Stimulated activated naive CD4-positive, alpha-beta T cell (primary cell): ENCODE measurements around the gene PSMD2.
"Not testable (repeated sequence)": the region's sequence is repeated elsewhere in the genome, so short reads cannot be mapped to it uniquely, and the experiment has no call there.

Experiments used
- DNase-seq, 6 experiments: peaks; one replicate each; lab custom pipeline; 2025; lab: John Stamatoyannopoulos, UW

The PSMD2 gene

DNA sequence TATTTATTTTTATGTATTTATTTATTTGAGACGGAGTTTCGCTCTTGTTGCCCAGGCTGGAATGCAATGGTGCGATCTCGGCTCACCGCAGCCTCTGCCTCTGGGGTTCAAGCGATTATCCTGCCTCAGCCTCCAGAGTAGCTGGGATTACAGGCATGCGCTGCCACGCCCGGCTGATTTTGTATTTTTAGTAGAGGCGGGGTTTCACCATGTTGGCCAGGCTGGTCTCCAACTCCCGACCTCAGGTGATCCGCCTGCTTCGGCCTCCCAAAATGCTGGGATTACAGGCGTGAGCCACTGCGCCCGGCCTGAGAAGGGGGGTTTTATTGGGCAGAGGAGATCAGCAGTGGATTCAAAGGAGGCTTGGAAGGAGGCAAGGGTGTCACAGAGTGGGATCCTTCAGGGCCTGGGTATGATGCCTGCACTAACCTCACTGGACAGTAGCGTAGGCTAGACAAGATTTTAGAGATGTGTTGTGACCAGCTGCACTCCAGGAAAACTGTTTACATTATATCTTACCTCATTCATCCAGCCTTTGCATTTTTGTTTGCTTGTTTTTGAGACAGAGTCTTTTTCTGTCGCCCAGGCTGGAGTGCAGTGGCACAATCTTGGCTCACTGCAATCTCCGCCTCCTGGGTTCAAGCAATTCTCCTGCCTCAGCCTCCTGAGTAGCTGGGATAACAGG is 40.6 kb downstream of the PSMD2 start:
- DNase-seq: not testable (repeated sequence)

GRCh38 chr3:184341925-184342324 is 42.9 kb downstream of the PSMD2 start:
- DNase-seq: no peak

DNA sequence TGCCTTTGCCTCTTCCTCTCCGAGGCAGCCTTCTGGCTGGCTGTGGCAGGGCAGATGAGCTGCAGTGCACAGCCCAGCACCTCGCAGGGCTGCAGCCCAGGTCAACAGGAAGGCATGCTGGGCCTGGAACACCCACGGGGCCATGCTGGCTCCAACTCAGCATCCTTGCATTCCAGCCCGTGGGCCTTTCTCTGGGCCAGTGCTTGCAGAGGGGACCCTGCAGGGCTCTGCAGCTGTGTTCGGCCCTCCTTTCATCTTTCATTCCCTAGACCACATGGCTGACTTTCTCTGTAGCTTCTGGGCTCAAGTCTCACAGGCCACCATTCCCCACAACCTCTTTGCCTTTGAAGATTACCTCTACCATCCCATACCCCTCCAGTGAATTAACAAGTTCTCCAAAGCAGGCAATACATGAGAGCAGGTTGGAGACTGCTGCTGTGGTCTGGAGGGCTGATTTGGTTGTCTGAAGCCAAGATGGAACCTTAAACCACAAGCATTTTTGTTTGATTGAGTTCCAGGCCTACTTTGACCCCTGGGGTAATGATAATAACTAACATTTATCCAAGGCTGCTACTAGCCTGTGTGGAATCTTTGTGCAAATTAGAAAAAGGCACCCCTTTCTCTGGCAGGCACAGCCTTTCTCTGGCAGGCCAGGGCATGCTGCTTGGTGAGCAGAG is 44.3 kb downstream of the PSMD2 start:
- DNase-seq: no peak

DNA sequence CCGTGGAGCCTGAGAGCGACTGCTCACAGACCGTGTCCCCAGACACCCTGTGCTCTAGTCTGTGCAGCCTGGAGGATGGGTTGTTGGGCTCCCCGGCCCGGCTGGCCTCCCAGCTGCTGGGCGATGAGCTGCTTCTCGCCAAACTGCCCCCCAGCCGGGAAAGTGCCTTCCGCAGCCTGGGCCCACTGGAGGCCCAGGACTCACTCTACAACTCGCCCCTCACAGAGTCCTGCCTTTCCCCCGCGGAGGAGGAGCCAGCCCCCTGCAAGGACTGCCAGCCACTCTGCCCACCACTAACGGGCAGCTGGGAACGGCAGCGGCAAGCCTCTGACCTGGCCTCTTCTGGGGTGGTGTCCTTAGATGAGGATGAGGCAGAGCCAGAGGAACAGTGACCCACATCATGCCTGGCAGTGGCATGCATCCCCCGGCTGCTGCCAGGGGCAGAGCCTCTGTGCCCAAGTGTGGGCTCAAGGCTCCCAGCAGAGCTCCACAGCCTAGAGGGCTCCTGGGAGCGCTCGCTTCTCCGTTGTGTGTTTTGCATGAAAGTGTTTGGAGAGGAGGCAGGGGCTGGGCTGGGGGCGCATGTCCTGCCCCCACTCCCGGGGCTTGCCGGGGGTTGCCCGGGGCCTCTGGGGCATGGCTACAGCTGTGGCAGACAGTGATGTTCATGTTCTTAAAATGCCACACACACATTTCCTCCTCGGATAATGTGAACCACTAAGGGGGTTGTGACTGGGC is 45.7 kb downstream of the PSMD2 start:
- DNase-seq: no peak

DNA sequence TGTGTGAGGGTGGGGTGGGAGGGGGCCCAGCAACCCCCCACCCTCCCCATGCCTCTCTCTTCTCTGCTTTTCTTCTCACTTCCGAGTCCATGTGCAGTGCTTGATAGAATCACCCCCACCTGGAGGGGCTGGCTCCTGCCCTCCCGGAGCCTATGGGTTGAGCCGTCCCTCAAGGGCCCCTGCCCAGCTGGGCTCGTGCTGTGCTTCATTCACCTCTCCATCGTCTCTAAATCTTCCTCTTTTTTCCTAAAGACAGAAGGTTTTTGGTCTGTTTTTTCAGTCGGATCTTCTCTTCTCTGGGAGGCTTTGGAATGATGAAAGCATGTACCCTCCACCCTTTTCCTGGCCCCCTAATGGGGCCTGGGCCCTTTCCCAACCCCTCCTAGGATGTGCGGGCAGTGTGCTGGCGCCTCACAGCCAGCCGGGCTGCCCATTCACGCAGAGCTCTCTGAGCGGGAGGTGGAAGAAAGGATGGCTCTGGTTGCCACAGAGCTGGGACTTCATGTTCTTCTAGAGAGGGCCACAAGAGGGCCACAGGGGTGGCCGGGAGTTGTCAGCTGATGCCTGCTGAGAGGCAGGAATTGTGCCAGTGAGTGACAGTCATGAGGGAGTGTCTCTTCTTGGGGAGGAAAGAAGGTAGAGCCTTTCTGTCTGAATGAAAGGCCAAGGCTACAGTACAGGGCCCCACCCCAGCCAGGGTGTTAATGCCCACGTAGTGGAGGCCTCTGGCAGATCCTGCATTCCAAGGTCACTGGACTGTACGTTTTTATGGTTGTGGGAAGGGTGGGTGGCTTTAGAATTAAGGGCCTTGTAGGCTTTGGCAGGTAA is 46.5 kb downstream of the PSMD2 start:
- DNase-seq: no peak

DNA sequence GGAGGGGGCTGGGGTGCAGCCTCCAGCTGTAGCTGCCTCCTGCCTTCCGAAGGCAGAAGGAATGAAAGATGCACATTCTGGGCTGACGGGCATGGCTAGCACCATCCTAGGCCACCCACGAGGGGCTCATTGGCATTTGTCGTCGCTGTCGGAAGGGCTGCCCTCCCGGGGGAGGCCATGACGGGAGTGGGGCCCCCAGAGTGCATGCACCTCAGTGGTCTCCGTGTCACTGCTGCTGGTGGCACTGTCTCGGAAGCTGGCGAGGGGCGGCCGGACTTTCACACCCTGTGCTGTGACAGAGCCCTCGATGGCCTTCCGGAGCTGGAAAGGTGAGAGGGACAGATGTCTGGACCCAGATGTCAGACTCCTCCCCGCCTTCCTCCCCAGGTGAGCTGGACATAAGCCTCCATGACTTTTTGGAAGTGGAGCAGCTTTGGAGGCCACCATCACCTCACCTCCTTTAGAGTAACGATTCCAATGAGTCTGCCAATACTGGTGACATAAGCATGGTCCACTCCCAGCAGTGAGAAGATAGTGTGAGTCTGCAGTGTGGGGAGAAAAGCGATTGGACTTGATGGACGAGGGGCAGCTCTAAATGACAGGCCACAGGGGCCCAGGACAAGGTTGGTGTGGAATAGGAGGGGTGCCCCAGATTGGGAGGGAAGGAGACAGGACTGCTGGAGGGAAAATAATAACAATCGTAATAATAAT is 47.6 kb downstream of the PSMD2 start:
- no peak for DNase-seq

GRCh38 chr3:184347321-184348056 is 48.4 kb downstream of the PSMD2 start:
- DNase-seq: no peak

DNA sequence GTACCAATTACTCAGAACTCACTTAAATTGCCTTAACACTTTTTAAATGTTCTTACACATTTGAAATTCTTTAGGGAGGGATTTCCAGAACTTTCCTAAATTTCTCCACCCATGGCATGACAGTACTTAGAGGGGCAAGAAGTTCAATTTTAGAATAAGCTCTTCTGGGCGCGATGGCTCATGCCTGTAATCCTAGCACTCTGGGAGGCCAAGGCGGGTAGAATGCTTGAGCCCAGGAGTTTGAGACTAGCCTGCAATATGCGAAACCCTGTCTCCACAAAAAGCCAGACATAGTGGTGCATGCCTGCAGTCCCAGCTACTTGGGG is 49.0 kb downstream of the PSMD2 start:
- no peak for DNase-seq

DNA sequence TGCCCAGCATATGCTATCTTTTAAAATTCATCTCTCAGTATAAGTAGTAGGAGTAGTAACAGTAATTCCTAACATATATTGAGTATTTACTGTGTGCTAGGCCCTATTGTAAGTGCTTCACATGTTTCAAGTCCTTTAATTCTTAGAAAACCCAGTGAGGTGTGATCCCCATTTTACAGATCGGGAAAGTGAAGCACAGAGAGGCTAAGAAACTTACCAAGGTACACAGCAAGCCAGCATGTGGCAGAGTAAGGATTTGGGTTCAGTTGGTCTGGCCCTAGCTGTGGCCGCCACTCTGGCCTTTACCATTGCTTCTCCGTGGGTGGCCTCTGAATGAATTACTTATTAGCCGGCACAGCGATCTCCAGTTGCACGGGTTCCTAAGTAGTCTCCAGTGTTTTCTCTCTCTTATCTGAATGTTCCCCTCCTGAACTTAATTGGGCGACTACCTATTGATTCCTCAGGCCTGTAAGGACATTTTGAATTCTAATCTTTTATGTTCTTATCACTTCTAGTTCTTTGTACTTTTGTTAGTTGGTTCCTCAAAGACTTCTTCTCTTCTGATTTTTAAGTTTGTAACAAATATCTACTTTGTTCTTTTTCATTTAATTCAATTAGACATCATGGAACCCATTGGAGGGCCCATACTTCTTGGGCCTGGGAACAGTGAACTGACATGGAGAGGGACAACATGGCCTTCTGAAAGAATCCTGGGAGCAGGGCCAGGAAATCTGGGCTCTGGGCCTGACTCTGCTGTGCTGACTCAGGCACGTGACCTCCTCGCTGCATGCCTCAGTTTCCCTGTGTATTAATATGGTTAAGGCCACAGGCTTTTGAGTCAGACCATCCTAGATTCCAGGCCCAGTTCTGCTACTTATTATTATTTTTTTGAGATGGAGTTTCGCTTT is 50.8 kb downstream of the PSMD2 start:
- DNase-seq: no peak

DNA sequence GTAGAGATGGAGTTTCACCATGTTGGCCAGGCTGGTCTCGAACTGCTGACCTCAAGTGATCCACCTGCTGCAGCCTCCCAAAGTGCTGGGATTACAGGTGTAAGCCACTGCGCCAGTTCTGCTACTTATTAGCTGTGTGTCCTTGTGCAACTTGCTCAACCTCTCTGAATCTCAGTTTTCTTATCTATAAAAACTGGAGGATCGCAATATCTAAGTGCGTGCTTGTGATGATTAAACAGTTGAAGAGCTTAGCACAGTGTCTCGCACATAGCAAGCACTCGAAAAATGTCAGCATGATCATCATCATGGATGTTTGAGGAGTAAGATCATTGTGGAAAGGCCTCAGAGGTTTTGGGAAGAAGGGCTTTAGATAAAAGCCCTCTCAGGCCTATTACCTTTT is 51.6 kb downstream of the PSMD2 start:
- DNase-seq: no peak

DNA sequence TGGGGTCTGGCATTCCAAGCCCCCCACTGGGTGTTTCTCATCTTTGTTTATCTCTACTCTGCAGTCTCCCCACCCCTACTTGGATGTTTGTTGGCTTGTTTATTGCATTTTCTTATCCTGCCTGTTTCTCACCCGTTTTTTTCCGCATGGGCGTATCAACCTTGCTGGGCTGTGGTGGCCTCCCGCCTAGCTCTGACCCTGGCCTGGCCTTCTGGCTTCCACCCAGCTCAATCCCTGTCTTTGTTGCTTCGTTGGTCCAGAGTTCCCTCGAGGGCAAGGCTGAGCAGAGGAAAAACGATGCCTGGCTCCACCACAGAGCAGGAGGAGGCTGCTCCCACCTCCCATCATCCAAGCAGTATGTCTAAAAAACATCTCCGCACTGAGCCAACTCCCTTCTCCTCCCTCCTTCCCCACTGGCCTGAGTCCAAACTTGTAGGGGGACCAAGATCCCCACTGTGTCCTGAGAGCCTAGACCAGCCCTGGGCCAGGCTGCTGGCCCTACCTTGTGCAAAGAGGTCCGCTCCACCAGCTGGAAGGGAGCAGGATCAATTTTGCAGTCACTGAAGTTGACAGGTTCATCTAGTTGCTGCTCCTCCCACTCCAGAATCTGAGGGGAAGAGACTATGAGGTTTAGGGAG is 52.6 kb downstream of the PSMD2 start:
- no peak for DNase-seq

DNA sequence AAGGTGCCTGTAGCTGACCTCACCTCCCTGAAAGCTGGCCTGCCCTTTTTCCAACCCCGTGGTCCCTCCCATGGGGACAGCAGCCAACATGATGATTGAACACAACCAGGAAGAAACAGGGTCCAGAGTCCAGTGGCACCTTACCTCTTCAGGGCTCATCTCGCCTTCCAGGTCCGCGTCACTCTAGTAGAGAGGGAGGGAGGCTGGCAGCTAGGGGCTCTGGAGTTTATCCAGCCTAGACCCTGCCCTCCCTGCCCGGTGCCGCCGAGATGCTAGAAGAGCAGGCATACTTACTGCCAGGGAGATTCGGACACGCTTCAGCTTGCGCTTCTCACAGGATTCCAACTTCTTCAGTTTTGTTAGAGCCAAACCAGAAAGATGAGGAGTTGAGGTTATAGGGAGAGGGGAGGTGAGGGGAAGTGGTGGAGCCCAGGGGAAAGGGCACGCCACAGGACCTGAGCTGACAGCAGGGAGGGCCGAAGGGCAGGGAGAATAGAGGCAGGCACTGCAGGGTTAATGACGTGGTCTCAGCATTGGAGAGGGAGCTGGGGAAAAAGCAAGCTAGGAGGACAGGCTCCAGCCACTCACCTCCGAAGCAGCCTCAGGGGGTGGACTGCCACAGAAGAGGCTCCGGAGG is 53.2 kb downstream of the PSMD2 start:
- no peak for DNase-seq

DNA sequence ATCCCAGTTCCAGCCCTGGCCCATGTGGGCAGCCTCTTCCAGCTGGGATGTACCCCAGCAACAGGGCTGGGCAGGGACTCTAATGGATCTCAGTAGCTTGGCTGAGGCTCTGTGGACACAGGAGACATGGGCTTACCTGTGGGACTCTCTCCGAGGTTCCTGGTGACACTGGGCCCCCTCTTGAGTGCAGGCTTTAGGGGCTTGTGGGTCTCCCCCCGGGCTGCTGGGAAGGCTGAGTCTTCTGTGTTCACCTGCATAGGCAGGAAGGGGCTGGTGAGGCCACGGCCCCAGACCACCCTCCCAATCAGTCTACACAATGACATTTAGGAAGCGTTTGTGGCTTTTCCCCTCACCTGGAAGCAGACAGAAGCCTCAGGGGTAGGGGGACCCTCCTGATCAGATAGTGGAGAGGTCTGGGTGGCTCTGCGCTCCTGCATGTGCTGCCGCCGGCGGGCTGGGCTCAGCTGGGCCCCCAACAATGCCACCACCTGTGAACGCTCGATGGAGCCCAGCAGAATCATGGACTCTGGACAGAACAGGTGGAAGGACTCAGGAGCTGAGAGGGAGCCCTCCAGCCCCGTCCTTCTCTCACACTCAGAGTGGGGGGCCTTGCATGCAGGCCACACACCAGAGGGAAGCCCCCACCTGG is 54.0 kb downstream of the PSMD2 start:
- no peak for DNase-seq

DNA sequence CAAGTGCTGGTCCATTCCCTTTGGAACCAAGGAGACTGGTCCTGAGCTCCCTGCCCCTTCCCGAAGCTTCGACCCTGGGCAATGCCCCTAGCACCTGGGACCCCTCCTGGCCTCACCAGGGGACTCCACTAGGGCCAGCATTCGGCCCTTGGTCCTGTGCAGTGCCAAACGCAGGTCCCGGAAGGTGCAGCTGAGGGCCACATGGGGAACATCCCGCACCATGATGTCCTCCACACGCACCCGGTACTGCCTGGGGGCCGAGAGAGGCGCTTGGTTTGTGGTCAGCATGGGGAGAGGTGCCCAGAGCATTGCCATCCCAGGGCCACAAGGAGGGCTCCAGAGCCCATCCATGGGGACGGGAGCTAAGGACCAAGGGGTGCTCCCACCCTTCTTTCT is 54.5 kb downstream of the PSMD2 start:
- no peak for DNase-seq

DNA sequence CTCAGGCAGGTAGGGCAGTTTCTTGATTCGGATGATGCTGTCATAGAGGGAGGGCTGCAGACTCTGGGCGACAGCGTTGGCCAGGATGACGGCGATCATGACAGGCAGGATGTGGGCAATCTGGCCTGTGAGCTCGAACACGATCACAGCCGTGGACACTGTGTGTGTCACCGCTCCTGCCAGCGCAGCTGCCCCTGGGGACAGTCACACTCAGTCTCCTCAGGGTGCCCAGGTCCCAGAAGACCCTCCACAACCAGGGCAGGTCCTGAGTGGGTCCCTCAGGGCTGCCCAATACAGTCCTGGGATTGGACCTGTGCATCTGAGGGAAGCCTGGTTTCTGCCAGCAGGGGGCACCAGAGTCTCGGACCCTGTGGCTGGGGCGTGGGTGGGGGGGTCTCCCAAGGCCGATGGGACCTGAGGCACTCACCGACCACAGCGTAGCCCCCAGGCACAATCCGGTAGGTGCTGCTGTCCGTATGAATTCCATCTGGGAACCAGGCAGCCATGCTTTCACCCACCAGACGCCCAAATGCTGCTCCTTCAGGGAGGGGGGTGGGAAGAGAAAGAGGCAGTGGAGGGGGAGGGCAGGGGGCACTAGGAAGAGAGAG is 55.2 kb downstream of the PSMD2 start:
- peak in 5 of 6 experiments; percentile 38 to 57 (median 54) for DNase-seq

- no peak for DNase-seq
Observed at GRCh38 chr3:184354754-184355153, 55.7 kb downstream of the PSMD2 start.

- DNase-seq: no peak
Observed at GRCh38 chr3:184355261-184356040, 56.4 kb downstream of the PSMD2 start.
